ENCODE measurements around the gene TSKU.
"Not testable (repeated sequence)": the region's sequence is repeated elsewhere in the genome, so short reads cannot be mapped to it uniquely, and the experiment has no call there.

TSKU gene

GRCh38 chr11:76824083-76824939 lies 41.2 kb downstream of the TSKU start:
- Histone ChIP-seq H3K9ac (ENCODE audit: low read depth, low read length) (no peak overlapping the region), H3K36me3 (ENCODE audit: insufficient read depth, low read depth, low read length) (no peaks in the 10 kb centered on the region), H3K27ac (ENCODE audit: low read length) (no peak overlapping the region), H3K4me1 (ENCODE audit: insufficient read depth, low read length) (0 out of 2 replicates have a peak, but pooled peaks cover 4% of the 10 kb centered on the region), H3K4me3 (ENCODE audit: low read length) (no peak overlapping the region), H3K27me3 (ENCODE audit: insufficient read depth, low read length) (no peaks in the 10 kb centered on the region), H3K9me3 (ENCODE audit: insufficient read depth, low read depth, low read length) (peaks cover 4% of the 10 kb centered on the region; the same call in 1 of the 2 replicates)

GRCh38 chr11:76824980-76825725 lies 42.0 kb downstream of the TSKU start:
- H3K4me1 ChIP-seq (ENCODE audit: insufficient read depth, low read length) = 0 out of 2 replicates have a peak, but pooled peaks cover 4% of the 10 kb centered on the region
- H3K9ac ChIP-seq (ENCODE audit: low read depth, low read length) = no peak overlapping the region
- no peak overlapping the region for H3K27ac ChIP-seq (ENCODE audit: low read length)
- H3K9me3 ChIP-seq (ENCODE audit: insufficient read depth, low read depth, low read length) = peaks cover 4% of the 10 kb centered on the region; the same call in 1 of the 2 replicates
- H3K4me3 ChIP-seq (ENCODE audit: low read length) = no peak overlapping the region
- no peaks in the 10 kb centered on the region for H3K27me3 ChIP-seq (ENCODE audit: insufficient read depth, low read length)
- H3K36me3 ChIP-seq (ENCODE audit: insufficient read depth, low read depth, low read length) = no peaks in the 10 kb centered on the region

- Histone ChIP-seq H3K27ac (ENCODE audit: low read length) (no peak overlapping the region), H3K36me3 (ENCODE audit: insufficient read depth, low read depth, low read length) (no peaks in the 10 kb centered on the region), H3K9me3 (ENCODE audit: insufficient read depth, low read depth, low read length) (no peaks in the 10 kb centered on the region), H3K4me3 (ENCODE audit: low read length) (no peak overlapping the region), H3K27me3 (ENCODE audit: insufficient read depth, low read length) (no peaks in the 10 kb centered on the region), H3K4me1 (ENCODE audit: insufficient read depth, low read length) (0 out of 2 replicates have a peak, but pooled peaks cover 4% of the 10 kb centered on the region), H3K9ac (ENCODE audit: low read depth, low read length) (no peak overlapping the region)
These were observed 42.7 kb downstream of the TSKU start for GRCh38 chr11:76825726-76826396.

GRCh38 chr11:76826508-76826907 lies 43.4 kb downstream of the TSKU start:
- H3K4me3 ChIP-seq (ENCODE audit: low read length); H3K27me3 ChIP-seq (ENCODE audit: insufficient read depth, low read length); H3K27ac ChIP-seq (ENCODE audit: low read length); H3K36me3 ChIP-seq (ENCODE audit: insufficient read depth, low read depth, low read length); H3K9me3 ChIP-seq (ENCODE audit: insufficient read depth, low read depth, low read length); H3K9ac ChIP-seq (ENCODE audit: low read depth, low read length); H3K4me1 ChIP-seq (ENCODE audit: insufficient read depth, low read length): not testable (repeated sequence)

GRCh38 chr11:76827005-76827404 lies 43.8 kb downstream of the TSKU start:
- not testable (repeated sequence) for H3K27me3 ChIP-seq (ENCODE audit: insufficient read depth, low read length); H3K9me3 ChIP-seq (ENCODE audit: insufficient read depth, low read depth, low read length); H3K9ac ChIP-seq (ENCODE audit: low read depth, low read length); H3K27ac ChIP-seq (ENCODE audit: low read length); H3K4me1 ChIP-seq (ENCODE audit: insufficient read depth, low read length); H3K36me3 ChIP-seq (ENCODE audit: insufficient read depth, low read depth, low read length); H3K4me3 ChIP-seq (ENCODE audit: low read length)

- Histone ChIP-seq H3K27me3 (ENCODE audit: insufficient read depth, low read length) (no peaks in the 10 kb centered on the region), H3K4me3 (ENCODE audit: low read length) (no peak overlapping the region), H3K9ac (ENCODE audit: low read depth, low read length) (no peak overlapping the region), H3K27ac (ENCODE audit: low read length) (no peak overlapping the region), H3K36me3 (ENCODE audit: insufficient read depth, low read depth, low read length) (no peaks in the 10 kb centered on the region), H3K9me3 (ENCODE audit: insufficient read depth, low read depth, low read length) (no peaks in the 10 kb centered on the region), H3K4me1 (ENCODE audit: insufficient read depth, low read length) (no peaks in the 10 kb centered on the region)
These were observed 47.6 kb downstream of the TSKU start for GRCh38 chr11:76830639-76831327.

GRCh38 chr11:76831686-76832310 lies 48.6 kb downstream of the TSKU start:
- H3K36me3 ChIP-seq (ENCODE audit: insufficient read depth, low read depth, low read length) = no peaks in the 10 kb centered on the region
- H3K27ac ChIP-seq (ENCODE audit: low read length) = no peak overlapping the region
- H3K27me3 ChIP-seq (ENCODE audit: insufficient read depth, low read length) = no peaks in the 10 kb centered on the region
- H3K4me1 ChIP-seq (ENCODE audit: insufficient read depth, low read length) = no peaks in the 10 kb centered on the region
- H3K9ac ChIP-seq (ENCODE audit: low read depth, low read length) = no peak overlapping the region
- H3K4me3 ChIP-seq (ENCODE audit: low read length) = no peak overlapping the region
- no peaks in the 10 kb centered on the region for H3K9me3 ChIP-seq (ENCODE audit: insufficient read depth, low read depth, low read length)

- Histone ChIP-seq H3K27me3 (ENCODE audit: insufficient read depth, low read length) (no peaks in the 10 kb centered on the region), H3K36me3 (ENCODE audit: insufficient read depth, low read depth, low read length) (no peaks in the 10 kb centered on the region), H3K9ac (ENCODE audit: low read depth, low read length) (no peak overlapping the region), H3K27ac (ENCODE audit: low read length) (no peak overlapping the region), H3K4me3 (ENCODE audit: low read length) (no peak overlapping the region), H3K4me1 (ENCODE audit: insufficient read depth, low read length) (no peaks in the 10 kb centered on the region), H3K9me3 (ENCODE audit: insufficient read depth, low read depth, low read length) (no peaks in the 10 kb centered on the region)
These were observed 49.2 kb downstream of the TSKU start for GRCh38 chr11:76832361-76832760.

GRCh38 chr11:76834151-76834550 lies 51.0 kb downstream of the TSKU start:
- Histone ChIP-seq H3K36me3 (ENCODE audit: insufficient read depth, low read depth, low read length) (no peaks in the 10 kb centered on the region), H3K4me1 (ENCODE audit: insufficient read depth, low read length) (no peaks in the 10 kb centered on the region)

GRCh38 chr11:76835036-76835435 lies 51.9 kb downstream of the TSKU start:
- no peaks in the 10 kb centered on the region for H3K27me3 ChIP-seq (ENCODE audit: insufficient read depth, low read length)
- no peaks in the 10 kb centered on the region for H3K36me3 ChIP-seq (ENCODE audit: insufficient read depth, low read depth, low read length)
- H3K4me3 ChIP-seq (ENCODE audit: low read length) = no peak overlapping the region
- no peaks in the 10 kb centered on the region for H3K9me3 ChIP-seq (ENCODE audit: insufficient read depth, low read depth, low read length)
- H3K27ac ChIP-seq (ENCODE audit: low read length) = no peak overlapping the region
- H3K9ac ChIP-seq (ENCODE audit: low read depth, low read length) = no peak overlapping the region
- no peaks in the 10 kb centered on the region for H3K4me1 ChIP-seq (ENCODE audit: insufficient read depth, low read length)

More at GRCh38 chr11:76834151-76834550, 51.0 kb downstream of the TSKU start:
- Histone ChIP-seq H3K27me3 (ENCODE audit: insufficient read depth, low read length) (no peaks in the 10 kb centered on the region), H3K9ac (ENCODE audit: low read depth, low read length) (no peak overlapping the region), H3K27ac (ENCODE audit: low read length) (no peak overlapping the region), H3K9me3 (ENCODE audit: insufficient read depth, low read depth, low read length) (no peaks in the 10 kb centered on the region), H3K4me3 (ENCODE audit: low read length) (no peak overlapping the region)
